HG02759 (cell line): ENCODE data around the gene TBC1D8.

Experiments
- ATAC-seq: cut with Tn5 transposase; IDR thresholded peaks from one replicate; pipeline ENCODE4 v1.9.1; 2021; ENCODE audit warnings: mild to moderate bottlenecking, moderate library complexity; ENCODE audit not compliant: unreplicated experiment

TBC1D8 gene

GRCh38 chr2:101139495-101139894 is 11.7 kb downstream of the TBC1D8 start:
- ATAC-seq = no peak

- ATAC-seq = no peak
Observed at GRCh38 chr2:101135412-101136296, 15.5 kb downstream of the TBC1D8 start.

DNA sequence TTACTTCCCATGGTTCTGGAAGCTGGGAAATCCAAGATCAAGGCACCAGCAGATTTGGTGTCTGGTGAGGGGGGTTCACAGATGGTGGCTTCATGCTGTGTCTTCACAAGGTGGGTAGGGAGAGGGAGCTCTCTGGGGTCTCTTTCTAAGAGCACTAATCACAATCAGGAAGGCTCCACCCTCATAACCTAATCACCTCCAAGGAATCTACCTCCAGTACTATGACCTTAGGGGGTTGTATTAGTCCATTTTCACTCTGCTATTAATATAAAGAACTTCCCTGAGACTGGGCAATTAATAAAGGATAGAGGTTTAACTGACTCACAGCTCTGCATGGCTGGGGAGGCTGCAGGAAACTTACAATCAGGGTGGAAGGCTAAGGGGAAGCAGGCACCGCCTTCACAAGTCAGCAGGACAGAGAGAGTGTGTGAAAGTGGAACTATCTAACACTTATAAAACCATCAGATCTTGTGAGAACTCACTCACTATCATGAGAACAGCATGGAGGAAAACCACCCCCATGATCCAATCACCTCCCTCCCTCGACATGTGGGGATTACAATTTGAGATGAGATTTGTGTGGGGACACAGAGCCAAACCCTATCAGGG is 17.6 kb downstream of the TBC1D8 start:
- no peak for ATAC-seq

- no peak for ATAC-seq
Observed at GRCh38 chr2:101132202-101132601, 19.0 kb downstream of the TBC1D8 start.

DNA sequence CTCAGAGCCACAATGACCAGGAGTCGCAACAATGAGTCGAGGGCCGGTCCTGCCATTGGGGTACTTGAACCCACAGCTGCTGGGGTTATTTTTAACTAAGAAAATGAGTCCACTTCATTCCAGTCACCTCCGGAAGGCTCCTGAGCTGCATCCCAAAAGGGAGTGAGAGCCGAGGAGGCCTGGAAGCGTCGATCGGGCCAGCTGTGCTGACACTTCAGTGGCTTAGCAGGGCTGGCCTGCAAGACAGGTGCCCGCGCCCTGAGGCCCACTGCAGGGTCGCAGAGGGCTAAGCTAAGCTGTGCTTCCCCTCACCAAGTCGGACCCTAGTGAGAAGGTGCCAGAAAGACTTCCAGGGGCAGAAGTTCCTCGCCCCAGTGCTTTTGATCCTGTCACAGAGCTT is 21.1 kb downstream of the TBC1D8 start:
- ATAC-seq = no peak

DNA sequence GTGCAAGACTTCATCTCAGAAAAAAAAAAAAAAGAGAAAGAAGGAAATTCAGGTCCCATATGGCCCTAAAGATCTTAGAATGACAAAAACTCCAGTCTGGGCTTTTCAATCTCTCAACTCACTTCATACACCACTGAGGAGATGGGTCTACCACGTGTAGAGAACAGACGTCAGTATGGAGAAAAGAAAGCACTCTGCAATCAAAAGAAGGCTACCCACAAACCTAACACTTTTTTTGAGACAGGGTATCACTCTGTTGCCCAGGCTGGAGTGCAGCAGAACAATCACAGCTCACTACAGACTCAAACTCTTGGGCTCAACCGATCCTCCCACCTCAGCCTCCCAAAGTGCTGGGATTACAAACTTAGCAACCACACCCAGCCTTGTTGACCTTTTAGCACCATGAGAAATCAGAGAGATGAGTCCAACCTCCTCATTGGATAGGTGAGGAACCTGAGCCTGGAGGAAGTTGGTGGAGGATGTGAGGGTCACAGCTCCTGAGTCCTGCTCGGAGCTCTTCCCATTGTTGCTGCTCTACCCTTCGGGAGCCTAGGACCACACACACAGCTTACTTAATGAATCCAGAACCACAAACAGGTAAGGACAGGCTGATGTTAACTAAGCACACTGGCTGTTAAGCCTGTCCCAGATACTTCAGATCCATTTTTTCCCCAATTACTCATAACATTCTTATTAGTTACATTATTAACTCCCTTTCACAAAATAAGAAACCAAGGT is 23.7 kb downstream of the TBC1D8 start:
- no peak for ATAC-seq

GRCh38 chr2:101125808-101126207 is 25.4 kb downstream of the TBC1D8 start:
- no peak for ATAC-seq

GRCh38 chr2:101125374-101125773 is 25.8 kb downstream of the TBC1D8 start:
- ATAC-seq = no peak

DNA sequence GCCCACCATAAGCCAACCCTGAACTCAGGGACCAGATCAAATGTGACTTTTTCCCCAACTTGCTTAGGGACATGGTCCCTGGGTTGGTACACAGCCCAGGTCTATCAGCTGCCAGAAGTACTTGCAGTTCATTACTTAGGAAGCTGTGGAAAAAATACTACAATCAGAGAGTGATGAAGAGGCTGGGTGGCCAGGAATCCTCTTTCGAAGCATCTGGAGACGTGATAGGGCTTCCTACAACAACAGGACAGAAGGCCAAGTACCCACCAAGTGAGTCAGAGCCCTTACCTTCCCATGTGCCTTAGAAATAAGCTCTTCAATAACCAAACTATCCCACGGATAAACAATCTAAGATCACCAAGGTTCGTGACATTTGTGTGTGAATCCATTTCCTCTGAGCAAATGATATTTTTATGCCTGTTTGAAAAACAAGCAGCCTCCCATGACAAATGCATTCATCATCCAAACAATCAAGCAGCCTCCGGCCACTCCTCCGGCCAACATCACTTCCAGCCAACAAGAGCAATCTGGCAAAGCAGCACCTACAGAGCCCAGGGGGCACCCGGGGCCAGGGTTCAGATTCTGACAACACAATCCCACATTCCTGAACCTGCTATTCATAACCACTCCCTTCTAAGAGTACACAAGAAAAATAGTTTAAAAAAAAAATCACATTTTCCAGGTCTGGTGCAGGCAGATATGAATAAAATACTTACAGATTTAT is 26.4 kb downstream of the TBC1D8 start:
- no peak for ATAC-seq

DNA sequence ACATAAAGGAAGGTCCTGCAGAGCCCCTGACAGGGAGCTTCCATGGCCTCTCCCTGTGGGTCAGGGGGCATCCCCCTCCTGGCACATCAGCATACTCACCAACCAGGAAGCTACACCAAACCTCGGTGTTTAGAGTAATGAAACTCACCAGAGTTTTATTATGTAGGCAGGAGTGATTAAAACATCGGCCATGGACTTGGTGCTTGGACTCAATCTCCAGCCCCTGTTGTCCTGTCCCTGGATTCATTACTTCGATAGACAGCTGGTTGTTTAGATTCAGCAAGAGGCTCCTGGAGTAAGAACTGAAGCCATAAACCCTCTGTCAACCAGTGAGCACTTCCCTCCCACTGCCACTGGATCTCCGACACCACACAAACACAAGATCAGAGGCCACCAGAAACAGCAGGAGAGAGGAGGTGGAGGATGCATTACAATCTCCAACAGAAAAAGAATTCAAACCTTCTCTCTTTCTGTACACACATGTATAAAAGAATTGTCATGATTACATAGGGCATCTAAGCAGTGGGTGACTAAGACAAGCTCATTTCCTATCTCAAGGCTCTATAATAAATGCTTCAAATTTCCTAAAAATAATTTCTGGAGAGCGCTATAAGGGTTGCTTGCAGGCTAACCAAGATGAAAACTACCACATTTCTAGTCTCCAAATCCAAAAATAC is 27.2 kb downstream of the TBC1D8 start:
- ATAC-seq = no peak

DNA sequence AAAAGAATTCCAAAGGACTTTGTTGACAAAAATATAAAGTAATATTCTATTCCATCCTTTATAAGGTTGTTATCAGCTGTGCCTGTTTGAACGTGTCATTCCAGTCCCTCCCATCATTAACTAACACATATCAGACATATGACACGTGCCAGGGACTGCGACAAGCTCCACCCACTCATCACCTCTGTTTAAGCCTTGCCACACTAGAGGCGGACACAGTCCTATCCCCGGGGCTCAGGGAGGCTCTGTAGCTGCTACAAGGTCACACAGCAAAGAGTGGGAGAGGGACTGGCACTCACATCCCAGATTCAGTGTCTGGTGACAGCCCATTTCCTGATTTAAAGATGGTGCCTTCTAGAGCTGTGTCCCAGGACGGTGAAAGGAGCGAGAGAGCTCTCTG is 30.0 kb downstream of the TBC1D8 start:
- ATAC-seq = no peak

DNA sequence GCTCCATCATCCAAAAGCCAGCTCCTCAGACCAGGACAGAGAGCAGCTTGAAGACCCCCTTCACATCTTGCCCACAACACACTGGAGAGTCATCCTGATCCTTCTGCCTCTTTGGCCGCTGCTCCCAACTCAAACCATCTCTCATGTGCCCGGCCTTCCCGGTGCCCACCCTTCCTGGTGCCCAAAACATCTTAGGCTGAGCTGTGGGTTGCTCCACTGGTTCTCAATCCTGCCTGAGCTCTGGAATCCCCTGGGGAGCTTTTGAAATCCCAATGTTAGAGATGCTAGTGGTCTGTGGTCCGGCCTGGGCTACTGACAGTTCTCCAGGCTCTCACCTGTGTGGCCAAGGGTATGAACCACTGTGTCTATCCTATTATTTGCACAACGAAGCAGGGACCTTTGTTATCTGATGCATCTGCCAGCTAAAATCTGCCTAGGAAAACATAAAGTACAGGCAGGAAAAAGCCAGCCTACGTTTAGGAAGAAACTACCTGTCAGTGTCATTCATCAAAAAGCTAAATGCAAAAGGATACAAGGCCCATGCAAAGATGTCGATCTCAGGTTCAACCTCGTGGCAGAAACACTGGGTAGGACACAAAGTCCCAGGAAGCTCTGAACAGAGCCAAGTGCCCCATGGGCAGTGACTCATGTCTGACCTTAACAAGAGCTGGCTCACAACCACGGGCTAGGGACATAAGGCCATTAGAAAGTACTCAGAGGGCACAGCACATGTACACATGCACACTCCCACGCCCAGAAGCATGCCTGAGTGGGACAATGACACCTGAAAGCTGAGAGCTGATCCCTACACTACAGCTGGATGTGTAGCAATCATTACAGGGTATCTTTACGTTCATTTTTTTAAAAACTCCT is 30.8 kb downstream of the TBC1D8 start:
- no peak for ATAC-seq

DNA sequence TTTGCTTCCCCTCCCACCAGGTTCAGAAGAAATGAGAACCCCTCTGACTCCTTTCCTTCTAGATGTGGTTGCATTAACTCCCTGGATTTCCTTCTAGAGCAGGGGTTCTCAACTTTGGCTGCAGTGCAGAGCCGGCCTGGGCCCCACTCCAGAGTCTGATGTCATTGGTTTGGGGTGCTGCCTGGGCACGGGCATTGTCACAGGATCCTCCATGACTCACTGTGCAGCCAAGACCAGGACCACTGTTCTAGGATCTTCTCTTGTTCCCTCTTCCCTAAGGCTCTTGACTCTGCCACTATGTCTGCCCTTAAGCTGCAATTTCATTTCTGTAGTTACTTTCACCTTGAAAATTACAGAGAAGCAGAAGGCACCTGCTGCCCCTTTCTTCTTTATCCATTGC is 31.8 kb downstream of the TBC1D8 start:
- ATAC-seq = no peak

DNA sequence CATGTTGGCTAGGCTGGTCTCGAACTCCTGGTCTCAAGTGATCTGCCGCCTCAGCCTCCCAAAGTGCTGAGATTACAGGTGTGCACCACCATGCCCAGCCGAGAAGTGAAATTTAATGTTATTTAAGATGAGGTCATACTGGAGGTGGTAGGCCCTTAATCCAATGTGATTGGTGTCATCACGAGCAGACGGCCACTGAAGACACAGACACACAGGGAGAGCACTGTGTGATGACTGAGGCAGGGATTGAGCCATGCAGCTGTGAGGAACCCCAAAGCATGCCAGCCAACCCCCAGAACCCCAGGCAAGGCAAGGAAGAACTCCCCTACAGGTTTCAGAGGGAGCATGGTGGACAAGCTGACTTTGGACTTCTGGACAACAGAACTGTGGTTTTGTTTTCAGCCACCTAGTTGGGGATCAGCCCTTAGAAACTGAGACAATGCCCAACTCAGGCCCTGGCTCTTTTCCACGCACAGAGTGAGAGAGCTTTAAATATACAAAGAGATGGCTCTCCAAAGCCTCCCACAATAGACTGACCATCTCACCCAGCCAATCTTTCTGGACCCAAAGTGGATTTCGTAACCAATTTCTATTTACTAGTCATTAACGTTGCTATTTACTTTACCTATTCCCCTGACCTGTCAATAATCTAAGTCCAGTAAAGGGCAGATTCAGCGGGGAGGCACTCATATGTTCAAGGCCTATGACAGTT is 34.2 kb downstream of the TBC1D8 start:
- ATAC-seq = no peak

GRCh38 chr2:101116348-101116747 is 34.8 kb downstream of the TBC1D8 start:
- no peak for ATAC-seq

DNA sequence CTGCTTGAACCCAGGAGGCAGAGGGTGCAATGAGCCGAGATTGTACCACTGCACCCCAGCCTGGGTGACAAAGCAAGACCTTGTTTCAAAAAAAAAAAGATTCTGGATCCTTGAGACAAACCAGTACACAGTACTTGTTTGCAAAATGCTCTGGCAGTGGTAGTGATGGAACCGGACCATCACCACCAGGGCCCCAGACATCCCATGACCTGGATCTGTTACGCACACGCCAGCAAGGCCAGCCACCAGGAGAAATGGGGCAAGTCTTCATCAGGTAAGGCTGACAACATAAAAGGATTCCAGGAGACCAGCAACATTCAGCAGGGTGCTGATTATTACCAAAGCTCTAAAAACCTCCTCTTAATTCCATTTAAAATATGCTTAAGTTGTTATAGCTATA is 35.5 kb downstream of the TBC1D8 start:
- no peak for ATAC-seq

- no peak for ATAC-seq
Observed at GRCh38 chr2:101114815-101115214, 36.4 kb downstream of the TBC1D8 start.

DNA sequence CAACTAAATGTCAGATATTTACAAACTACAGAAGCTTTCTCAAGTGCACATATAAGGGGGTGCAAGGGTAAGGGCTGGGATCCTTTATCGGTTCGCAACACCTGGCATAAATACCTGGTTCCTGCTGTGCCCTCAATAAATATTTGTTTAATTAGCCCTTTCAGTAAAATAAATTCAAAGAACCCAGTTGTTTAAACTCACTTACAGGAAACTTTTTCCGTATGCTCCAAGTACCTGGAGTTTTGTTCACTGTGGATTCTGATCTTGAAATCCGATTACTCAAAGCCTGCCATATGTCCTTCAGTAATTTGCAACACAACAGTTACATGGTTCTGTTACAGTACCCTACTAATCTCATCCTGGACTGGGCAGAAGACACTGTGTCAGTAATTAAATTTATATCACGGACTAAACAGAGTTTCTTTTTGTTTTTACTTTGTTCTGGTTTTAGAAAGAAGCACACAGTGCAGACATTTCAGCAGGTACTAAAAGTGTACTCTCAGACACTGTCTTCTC is 36.9 kb downstream of the TBC1D8 start:
- no peak for ATAC-seq
